Esophagus muscularis mucosa (tissue), 4 donors: ENCODE data around the gene NKX3-2. TPM values are rescaled to one million over a fixed set of nuclear protein-coding genes. Genes with fewer than 3 reads are reported as not detected.

Experiments
- DNase-seq: peaks from one replicate; pipeline ENCODE4 v3.0.0-alpha.2; 2017; ENCODE audit errors: extremely low spot score
- H3K27ac ChIP-seq, 4 donors: fragments of 200-600 bp; sonication (generic); replicated peaks in 1 of 4; 1 replicate in 3 of 4; 2 replicates in 1 of 4; pipeline ENCODE4 v1.5.1; 2016 to 2019; ENCODE audit warnings: mild to moderate bottlenecking in 1 of 4
- H3K27me3 ChIP-seq, 4 donors: fragments of 200-600 bp; sonication (generic); one replicate each; pipeline versions ENCODE4 v1.5.1 to v1.6.0; 2016 to 2019
- H3K36me3 ChIP-seq, 4 donors: fragments of 200-600 bp; sonication (generic); one replicate each; pipeline ENCODE4 v1.5.1; 2016 to 2019
- H3K4me1 ChIP-seq, 4 donors: fragments of 200-600 bp; sonication (generic); one replicate each; pipeline ENCODE4 v1.5.1; 2016 to 2019
- H3K4me3 ChIP-seq, 4 donors: fragments of 200-600 bp; sonication (generic); 1 replicate in 2 of 4; 2 replicates in 2 of 4; pipeline ENCODE4 v1.5.1; 2016 to 2019; ENCODE audit warnings: mild to moderate bottlenecking in 4 of 4, moderate library complexity in 1 of 4
- H3K9me3 ChIP-seq, 4 donors: fragments of 200-600 bp; sonication (generic); 1 replicate in 3 of 4; 2 replicates in 1 of 4; pipeline ENCODE4 v1.5.1; 2016 to 2019
- EP300 ChIP-seq: sonication (generic); formaldehyde crosslinking; IDR thresholded peaks from one replicate; pipeline ENCODE4 v1.6.1; 2017; ENCODE audit warnings: antibody characterized with exemption
- POLR2A ChIP-seq: fragments of 450-650 bp; IDR thresholded peaks from one replicate; pipeline ENCODE4 v1.6.1; 2017; ENCODE audit warnings: antibody characterized with exemption, moderate library complexity, mild to moderate bottlenecking, low read depth
- POLR2AphosphoS5 ChIP-seq, 2 donors: sonication (generic); formaldehyde crosslinking; IDR thresholded peaks; one replicate each; pipeline ENCODE4 v1.6.1; 2017; ENCODE audit warnings: antibody characterized with exemption in 2 of 2
- WGBS: methylation state at CpG from one replicate; pipeline ENCODE4 v1.1.5; 2018; 5-methylcytosine and 5-hydroxymethylcytosine counted together
- intact Hi-C: fragments of 100-400 bp; cut with DNase I; formaldehyde crosslinking; loops from one replicate; pipeline ENCODE4 v1.15.1; 2023
- total RNA-seq, 4 donors: library from RNA; depleted of rRNA; stranded (reverse); fragments of >200 nt; gene quantifications; one replicate each; pipeline versions ENCODE4 v1.1.0 to v1.2.1, GENCODE V29; 2016
- TF ChIP-seq, protein P1 (sequence below), 3 experiments: fragments of 200-600 bp in 2 of 3; fragments of 450-650 bp in 1 of 3; sonication (generic) in 2 of 3; IDR thresholded peaks; one replicate each; pipeline ENCODE4 v1.5.1; 2017 to 2019; ENCODE audit warnings: antibody characterized with exemption in 3 of 3, mild to moderate bottlenecking in 2 of 3, moderate library complexity in 1 of 3

Gene NKX3-2
- total RNA-seq, 4 donors from 2014 or later: 1.2 to 7.0 (median 4.7) TPM

DNA sequence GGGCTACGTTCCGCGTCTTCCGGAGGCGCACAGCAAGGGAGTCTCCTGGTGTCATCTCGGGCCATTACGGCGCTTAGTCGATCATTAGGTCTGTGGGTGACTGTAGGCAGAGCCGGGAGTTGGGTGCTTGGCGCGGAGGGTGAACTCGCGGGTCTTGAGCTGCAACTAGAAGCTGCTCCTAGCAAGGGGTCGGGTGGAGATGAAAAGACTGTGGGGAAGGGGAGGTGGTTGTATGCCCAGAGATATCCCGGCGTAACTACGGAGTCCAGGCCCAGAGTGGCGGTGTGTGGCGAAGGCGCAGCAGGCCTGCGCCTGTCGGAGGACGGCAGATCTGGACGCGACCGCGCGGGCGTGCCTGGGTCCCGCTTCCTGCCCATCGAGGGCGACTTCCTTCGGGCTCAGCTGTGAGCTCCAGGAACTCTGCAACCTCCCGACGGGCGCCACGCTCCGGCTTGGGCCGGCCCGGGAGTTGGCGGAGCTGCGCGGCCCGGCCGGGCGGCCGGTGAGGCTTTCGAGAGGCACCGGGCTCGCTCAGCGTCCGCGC is 2.7 kb upstream of the NKX3-2 start:
- no peak for TF ChIP-seq POLR2AphosphoS5 (IDR thresholded peaks at IDR 0.05)
- TF ChIP-seq, protein P1, sequence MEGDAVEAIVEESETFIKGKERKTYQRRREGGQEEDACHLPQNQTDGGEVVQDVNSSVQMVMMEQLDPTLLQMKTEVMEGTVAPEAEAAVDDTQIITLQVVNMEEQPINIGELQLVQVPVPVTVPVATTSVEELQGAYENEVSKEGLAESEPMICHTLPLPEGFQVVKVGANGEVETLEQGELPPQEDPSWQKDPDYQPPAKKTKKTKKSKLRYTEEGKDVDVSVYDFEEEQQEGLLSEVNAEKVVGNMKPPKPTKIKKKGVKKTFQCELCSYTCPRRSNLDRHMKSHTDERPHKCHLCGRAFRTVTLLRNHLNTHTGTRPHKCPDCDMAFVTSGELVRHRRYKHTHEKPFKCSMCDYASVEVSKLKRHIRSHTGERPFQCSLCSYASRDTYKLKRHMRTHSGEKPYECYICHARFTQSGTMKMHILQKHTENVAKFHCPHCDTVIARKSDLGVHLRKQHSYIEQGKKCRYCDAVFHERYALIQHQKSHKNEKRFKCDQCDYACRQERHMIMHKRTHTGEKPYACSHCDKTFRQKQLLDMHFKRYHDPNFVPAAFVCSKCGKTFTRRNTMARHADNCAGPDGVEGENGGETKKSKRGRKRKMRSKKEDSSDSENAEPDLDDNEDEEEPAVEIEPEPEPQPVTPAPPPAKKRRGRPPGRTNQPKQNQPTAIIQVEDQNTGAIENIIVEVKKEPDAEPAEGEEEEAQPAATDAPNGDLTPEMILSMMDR (IDR thresholded peaks at IDR 0.05): no peak
- no peak for TF ChIP-seq POLR2A
- no peak for TF ChIP-seq EP300
- no peak for DNase-seq
- intact Hi-C loops: no loop called here
- Histone ChIP-seq H3K27me3 (peaks cover 7 to 94% (median 72%) of the 10 kb centered on the region in 4 donors), H3K36me3 (peaks cover 0 to under 1% (median 0%) of the 10 kb centered on the region in 4 donors), H3K4me1 (peaks cover 42 to 67% (median 55%) of the 10 kb centered on the region in 4 donors), H3K9me3 (peaks cover 0 to 6% (median 0%) of the 10 kb centered on the region in 4 donors), H3K27ac (peak overlapping the region in 3 of 4 donors; percentile 39 to 67 (median 47)), H3K4me3 (peak overlapping the region; percentile 46 to 62 (median 52))
- 7% methylated on average over 51 of the region's 54 CpGs for WGBS

DNA sequence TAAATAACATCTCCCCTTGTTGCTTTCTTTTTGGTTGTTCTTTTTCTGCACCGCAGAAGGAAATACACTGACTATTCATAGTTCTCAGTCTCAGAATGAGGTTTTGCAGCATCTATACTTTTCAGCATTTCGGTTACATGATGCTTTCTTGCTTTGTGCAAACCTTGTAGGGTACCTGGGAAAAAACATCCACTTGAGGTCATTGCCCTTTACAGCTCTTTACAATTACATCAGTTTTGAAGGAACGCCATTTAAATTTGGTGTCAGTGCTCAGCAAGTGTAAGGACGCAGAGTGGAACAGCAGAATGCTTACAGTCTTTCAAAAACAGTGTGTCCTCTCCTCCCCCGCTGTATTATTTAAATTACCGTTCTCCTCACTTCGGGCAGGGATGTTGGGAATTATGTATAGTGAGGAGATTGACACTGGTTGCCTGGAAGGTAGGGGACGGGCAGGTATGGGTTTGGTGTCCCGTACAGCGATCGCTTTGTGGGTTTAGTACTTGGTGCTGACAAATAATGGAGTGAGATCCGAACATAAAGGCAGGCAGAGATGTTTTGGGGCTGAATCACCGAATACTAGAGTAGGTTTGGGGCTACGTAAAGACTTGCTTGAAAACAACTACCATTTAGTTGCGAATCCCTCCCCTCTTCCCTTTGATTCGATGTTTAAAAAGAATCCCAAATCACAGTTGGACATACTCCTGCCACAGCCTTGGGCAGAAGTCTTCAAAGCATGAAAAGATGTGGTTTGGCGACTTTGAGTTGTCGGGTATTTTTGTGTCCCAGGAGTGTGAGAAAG is 2.0 kb upstream of the NKX3-2 start:
- H3K27me3 ChIP-seq: peaks cover 7 to 100% (median 79%) of the 10 kb centered on the region in 4 donors
- H3K36me3 ChIP-seq: peaks cover 0 to 5% (median 0%) of the 10 kb centered on the region in 4 donors
- peak overlapping the region; percentile 46 to 62 (median 52) for H3K4me3 ChIP-seq
- 37% methylated on average over 18 of the region's 18 CpGs for WGBS
- TF ChIP-seq, protein P1 (IDR thresholded peaks at IDR 0.05): no peak
- no peak for TF ChIP-seq POLR2AphosphoS5 (IDR thresholded peaks at IDR 0.05)
- TF ChIP-seq EP300: no peak
- no peak for TF ChIP-seq POLR2A
- H3K27ac ChIP-seq: peak overlapping the region in 1 of 4 donors; percentile 47
- H3K4me1 ChIP-seq: peaks cover 47 to 72% (median 61%) of the 10 kb centered on the region in 4 donors
- intact Hi-C loops: no loop called here
- no peak for DNase-seq
- H3K9me3 ChIP-seq: peaks cover 0 to 4% (median 0%) of the 10 kb centered on the region in 4 donors

DNA sequence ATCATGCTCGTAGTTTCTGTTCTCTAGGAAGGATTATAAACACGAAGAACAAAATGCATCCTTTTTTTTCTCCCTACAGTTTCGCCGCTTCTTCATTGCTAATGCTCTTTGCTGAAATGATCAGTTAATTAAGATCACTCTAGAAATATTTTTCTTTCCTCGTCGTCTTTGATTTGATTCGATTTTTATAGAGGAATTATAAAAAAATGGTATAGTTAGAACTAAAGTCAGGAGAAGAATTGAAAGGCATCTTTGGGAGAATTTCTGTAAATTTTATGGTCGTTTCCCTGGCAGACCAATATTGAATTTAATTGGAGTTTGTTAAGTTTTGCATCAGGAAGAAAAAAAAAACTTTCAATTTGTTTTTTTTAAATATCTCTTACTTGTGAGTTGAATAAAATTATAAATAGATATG is 1.1 kb upstream of the NKX3-2 start:
- H3K9me3 ChIP-seq: no peaks in the 10 kb centered on the region
- DNase-seq: no peak
- peaks cover 47 to 74% (median 66%) of the 10 kb centered on the region in 4 donors for H3K4me1 ChIP-seq
- H3K4me3 ChIP-seq: peak overlapping the region; percentile 57 to 70 (median 64)
- H3K27ac ChIP-seq: no peak overlapping the region
- 18% methylated on average over 8 of the region's 8 CpGs for WGBS
- intact Hi-C loops: no loop called here
- TF ChIP-seq EP300 (no peak), POLR2A (no peak), POLR2AphosphoS5 (IDR thresholded peaks at IDR 0.05) (no peak)
- TF ChIP-seq, protein P1 (IDR thresholded peaks at IDR 0.05): no peak
- peaks cover 0 to 5% (median 0%) of the 10 kb centered on the region in 4 donors for H3K36me3 ChIP-seq
- peaks cover 7 to 100% (median 88%) of the 10 kb centered on the region in 4 donors for H3K27me3 ChIP-seq

DNA sequence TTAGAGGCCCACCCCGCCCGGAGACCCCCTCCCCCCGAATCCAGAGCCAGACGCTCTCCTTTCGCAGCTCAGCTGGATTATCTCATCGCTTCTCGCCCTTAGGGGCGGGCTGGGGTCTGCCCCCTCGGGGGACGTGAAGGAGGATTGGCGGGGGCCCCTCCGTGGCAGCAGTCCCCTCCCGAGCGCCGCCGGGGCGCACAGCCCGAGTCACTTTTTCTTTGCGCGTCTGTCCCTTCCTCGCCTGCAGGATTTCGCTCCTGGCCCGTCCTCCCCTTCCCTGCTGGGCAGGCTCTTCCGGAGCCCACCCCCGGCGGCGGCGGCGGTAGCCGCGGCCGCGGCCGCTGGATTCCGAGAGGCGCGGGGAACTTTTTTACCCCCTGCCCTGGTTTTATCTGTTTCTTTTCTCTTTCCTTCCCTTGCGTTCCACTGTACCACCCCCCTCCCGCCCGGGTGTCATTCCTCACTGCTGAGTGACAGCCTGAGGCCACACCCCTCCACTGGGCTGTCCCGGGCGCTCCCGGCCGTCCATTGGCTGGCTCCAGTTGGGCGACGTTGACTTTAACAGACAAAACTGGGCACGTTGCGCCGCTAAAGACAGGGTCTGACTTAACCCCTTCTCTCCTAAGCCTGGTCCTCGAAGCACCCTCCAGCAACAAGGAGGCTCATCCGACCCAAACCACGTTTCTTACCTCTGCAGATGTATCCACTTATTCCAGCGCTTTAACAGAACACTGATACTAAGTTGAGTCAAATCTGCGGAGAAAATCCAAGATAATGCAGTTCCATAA is 492 bp upstream of the NKX3-2 start:
- peak overlapping the region; percentile 57 to 70 (median 64) for H3K4me3 ChIP-seq
- peaks cover 7 to 100% (median 92%) of the 10 kb centered on the region in 4 donors for H3K27me3 ChIP-seq
- H3K36me3 ChIP-seq: peaks cover 0 to 5% (median 0%) of the 10 kb centered on the region in 4 donors
- peak overlapping the region; percentile 37 to 74 (median 51) for H3K27ac ChIP-seq
- 1% methylated on average over 42 of the region's 54 CpGs for WGBS
- DNase-seq: peak; percentile 94
- H3K9me3 ChIP-seq: peaks cover 0 to 5% (median 0%) of the 10 kb centered on the region in 4 donors
- peaks cover 52 to 80% (median 71%) of the 10 kb centered on the region in 4 donors for H3K4me1 ChIP-seq
- no peak for TF ChIP-seq EP300
- TF ChIP-seq POLR2AphosphoS5 (IDR thresholded peaks at IDR 0.05): peak in 1 of 2 donors; percentile 28
- TF ChIP-seq, protein P1 (IDR thresholded peaks at IDR 0.05): no peak
- TF ChIP-seq POLR2A: no peak
- intact Hi-C loops: no loop called here
